ENCODE results near the gene ILKAP.

Gene ILKAP

DNA sequence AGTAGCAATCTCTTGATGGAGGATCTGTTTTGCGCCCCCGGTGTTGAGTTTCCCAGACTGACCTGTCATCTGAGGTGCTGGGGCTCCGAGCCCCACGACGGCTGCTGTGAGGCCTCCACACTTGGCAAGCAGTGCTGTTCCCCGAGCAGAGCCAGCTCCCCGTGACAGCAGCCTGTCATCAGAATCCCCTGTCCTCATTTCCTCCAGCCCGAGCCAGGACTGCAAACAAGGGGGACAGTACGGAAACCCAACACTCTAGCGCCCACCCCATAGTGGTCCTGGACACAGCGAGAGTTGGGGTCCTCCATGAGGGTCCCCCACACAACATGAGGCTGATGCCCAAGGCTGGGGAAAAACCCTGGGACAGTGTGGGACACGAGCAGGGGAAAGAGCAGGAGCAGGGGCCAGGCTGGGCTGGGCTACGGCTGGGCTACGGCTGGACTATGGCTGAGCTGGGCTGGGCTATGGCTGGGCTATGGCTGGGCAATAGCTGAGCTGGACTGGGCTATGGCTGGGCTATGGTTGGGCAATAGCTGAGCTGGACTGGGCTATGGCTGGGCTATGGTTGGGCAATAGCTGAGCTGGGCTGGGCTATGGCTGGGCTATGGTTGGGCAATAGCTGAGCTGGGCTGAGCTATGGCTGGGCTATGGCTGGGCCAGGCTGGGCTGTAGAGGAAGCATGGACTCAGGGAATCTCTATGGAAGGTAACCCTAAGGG is 66.5 kb downstream of the ILKAP start:
- Histone ChIP-seq H3K14ac (ENCODE audit: low read length) (no peak overlapping the region), H3K36me3 (ENCODE audit: control insufficient read depth in 1 of 2, insufficient read depth in 2 of 2, low read length in 2 of 2) (no peaks in the 10 kb centered on the region), H4K91ac (ENCODE audit: low read depth, low read length) (no peak overlapping the region), H3K9ac (ENCODE audit: low read length) (no peak overlapping the region), H2AFZ (ENCODE audit: insufficient read depth, low read length, poor library complexity) (no peak overlapping the region), H2AK5ac (ENCODE audit: low read length) (no peak overlapping the region), H3K4me3 (ENCODE audit: low read depth, low read length) (no peak overlapping the region), H3K18ac (ENCODE audit: low read length) (no peak overlapping the region), H2BK5ac (ENCODE audit: low read depth, low read length, poor library complexity) (no peak overlapping the region), H3K23ac (ENCODE audit: low read length) (no peak overlapping the region), H3K79me1 (ENCODE audit: low read length) (no peaks in the 10 kb centered on the region), H3K79me2 (ENCODE audit: control insufficient read depth, insufficient read depth, low read length, poor library complexity) (no peaks in the 10 kb centered on the region), H4K8ac (ENCODE audit: low read depth, low read length) (no peak overlapping the region), H3K4me1 (ENCODE audit: control insufficient read depth in 1 of 2, insufficient read depth in 2 of 2, low read length in 2 of 2) (peaks cover 14% of the 10 kb centered on the region in 2 experiments), H2BK120ac (ENCODE audit: insufficient read depth, low read length, poor library complexity) (no peak overlapping the region), H4K12ac (ENCODE audit: low read depth, low read length) (no peak overlapping the region), H3K4ac (ENCODE audit: low read depth, low read length) (no peak overlapping the region), H3K27ac (ENCODE audit: low read depth, low read length) (no peak overlapping the region), H3K4me2 (ENCODE audit: low read length) (no peak overlapping the region), H2BK12ac (ENCODE audit: low read length) (no peak overlapping the region), H3K27me3 (ENCODE audit: insufficient read depth, low read length) (no peaks in the 10 kb centered on the region), H3K9me3 (ENCODE audit: insufficient read depth, low read depth, low read length) (peaks cover 1% of the 10 kb centered on the region)
- DNase-seq, result peak; percentile 76 to 77
- no CpG with 5 or more reads among the region's 14 CpGs for WGBS (ENCODE audit: extremely low coverage, insufficient coverage, insufficient read length)

DNA sequence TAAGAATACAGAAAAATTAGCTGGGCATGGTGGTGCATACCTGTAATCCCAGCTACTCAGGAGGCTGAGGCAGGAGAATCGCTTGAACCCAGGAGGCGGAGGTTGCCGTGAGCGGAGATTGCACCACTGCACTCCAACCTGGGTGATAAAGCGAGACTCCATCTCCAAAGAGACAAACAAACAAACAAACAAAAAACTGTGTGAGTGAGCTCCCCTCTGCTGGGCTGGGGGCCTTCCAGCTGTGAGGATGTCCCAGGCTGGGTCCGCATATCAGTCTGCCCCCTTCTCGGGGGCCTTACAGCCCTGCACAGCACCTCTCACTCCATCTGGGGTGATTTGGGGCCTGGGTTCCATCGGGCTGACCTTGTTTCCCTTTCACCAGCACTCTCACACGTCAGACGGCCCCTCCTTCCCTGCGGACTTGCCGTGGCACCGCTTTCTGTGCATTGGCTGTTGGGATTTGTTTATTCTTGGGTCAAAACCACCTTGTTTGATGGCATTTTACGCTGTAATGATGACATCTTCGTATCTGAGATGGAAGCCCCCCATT is 67.8 kb downstream of the ILKAP start:
- no peak overlapping the region for H3K4ac ChIP-seq (ENCODE audit: low read depth, low read length)
- H2AK5ac ChIP-seq (ENCODE audit: low read length), result no peak overlapping the region
- no peak overlapping the region for H2AFZ ChIP-seq (ENCODE audit: insufficient read depth, low read length, poor library complexity)
- no peak overlapping the region for H3K9ac ChIP-seq (ENCODE audit: low read length)
- H3K79me2 ChIP-seq (ENCODE audit: control insufficient read depth, insufficient read depth, low read length, poor library complexity), result no peaks in the 10 kb centered on the region
- H4K8ac ChIP-seq (ENCODE audit: low read depth, low read length), result no peak overlapping the region
- no peak overlapping the region for H4K91ac ChIP-seq (ENCODE audit: low read depth, low read length)
- no peaks in the 10 kb centered on the region for H3K79me1 ChIP-seq (ENCODE audit: low read length)
- no peak overlapping the region for H3K23ac ChIP-seq (ENCODE audit: low read length)
- H4K12ac ChIP-seq (ENCODE audit: low read depth, low read length), result no peak overlapping the region
- WGBS (ENCODE audit: extremely low coverage, insufficient coverage, insufficient read length), result no CpG with 5 or more reads among the region's 15 CpGs
- peaks cover 1% of the 10 kb centered on the region for H3K9me3 ChIP-seq (ENCODE audit: insufficient read depth, low read depth, low read length)
- H2BK120ac ChIP-seq (ENCODE audit: insufficient read depth, low read length, poor library complexity), result no peak overlapping the region
- DNase-seq, result peak; percentile 33 to 69
- H3K4me3 ChIP-seq (ENCODE audit: low read depth, low read length), result no peak overlapping the region
- no peak overlapping the region for H3K18ac ChIP-seq (ENCODE audit: low read length)
- H3K4me2 ChIP-seq (ENCODE audit: low read length), result no peak overlapping the region
- no peaks in the 10 kb centered on the region for H3K36me3 ChIP-seq (ENCODE audit: control insufficient read depth in 1 of 2, insufficient read depth in 2 of 2, low read length in 2 of 2)
- H3K4me1 ChIP-seq (ENCODE audit: control insufficient read depth in 1 of 2, insufficient read depth in 2 of 2, low read length in 2 of 2), result peaks cover 14% of the 10 kb centered on the region in 2 experiments
- H2BK5ac ChIP-seq (ENCODE audit: low read depth, low read length, poor library complexity), result no peak overlapping the region
- H3K14ac ChIP-seq (ENCODE audit: low read length), result no peak overlapping the region
- no peak overlapping the region for H3K27ac ChIP-seq (ENCODE audit: low read depth, low read length)
- H3K27me3 ChIP-seq (ENCODE audit: insufficient read depth, low read length), result no peaks in the 10 kb centered on the region
- H2BK12ac ChIP-seq (ENCODE audit: low read length), result no peak overlapping the region

DNA sequence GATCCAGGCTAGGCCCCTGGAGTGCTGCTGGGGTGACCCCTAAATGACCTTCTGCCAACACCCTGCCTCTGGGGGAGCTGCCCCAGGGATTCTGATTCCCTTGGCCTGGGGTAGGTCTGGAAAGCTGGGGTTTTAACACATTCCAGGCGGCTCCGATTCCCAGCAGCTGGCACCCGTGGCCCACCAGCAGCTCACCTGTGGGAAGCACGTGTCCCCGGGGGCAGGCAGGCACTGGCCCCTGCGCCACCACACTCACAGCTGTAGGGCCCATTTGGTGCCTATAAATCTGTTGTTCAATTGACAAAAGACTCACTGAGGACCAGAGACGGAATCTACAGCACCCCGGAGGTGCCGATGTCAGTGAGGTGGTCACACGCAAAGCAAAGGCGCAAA is 69.1 kb downstream of the ILKAP start:
- Histone ChIP-seq H3K79me1 (ENCODE audit: low read length) (no peaks in the 10 kb centered on the region), H2AK5ac (ENCODE audit: low read length) (no peak overlapping the region), H3K27ac (ENCODE audit: low read depth, low read length) (no peak overlapping the region), H3K4ac (ENCODE audit: low read depth, low read length) (no peak overlapping the region), H3K79me2 (ENCODE audit: control insufficient read depth, insufficient read depth, low read length, poor library complexity) (no peaks in the 10 kb centered on the region), H3K14ac (ENCODE audit: low read length) (no peak overlapping the region), H3K9ac (ENCODE audit: low read length) (no peak overlapping the region), H3K23ac (ENCODE audit: low read length) (no peak overlapping the region), H3K36me3 (ENCODE audit: control insufficient read depth in 1 of 2, insufficient read depth in 2 of 2, low read length in 2 of 2) (no peaks in the 10 kb centered on the region), H3K18ac (ENCODE audit: low read length) (no peak overlapping the region), H3K4me2 (ENCODE audit: low read length) (no peak overlapping the region), H2BK5ac (ENCODE audit: low read depth, low read length, poor library complexity) (no peak overlapping the region), H2BK120ac (ENCODE audit: insufficient read depth, low read length, poor library complexity) (no peak overlapping the region), H2AFZ (ENCODE audit: insufficient read depth, low read length, poor library complexity) (no peak overlapping the region), H3K27me3 (ENCODE audit: insufficient read depth, low read length) (no peaks in the 10 kb centered on the region), H3K4me1 (ENCODE audit: control insufficient read depth in 1 of 2, insufficient read depth in 2 of 2, low read length in 2 of 2) (peaks cover 13 to 14% of the 10 kb centered on the region in 2 experiments), H4K12ac (ENCODE audit: low read depth, low read length) (no peak overlapping the region), H3K9me3 (ENCODE audit: insufficient read depth, low read depth, low read length) (peaks cover 1% of the 10 kb centered on the region), H4K8ac (ENCODE audit: low read depth, low read length) (no peak overlapping the region), H3K4me3 (ENCODE audit: low read depth, low read length) (no peak overlapping the region), H4K91ac (ENCODE audit: low read depth, low read length) (no peak overlapping the region), H2BK12ac (ENCODE audit: low read length) (no peak overlapping the region)
- DNase-seq, result no peak
- WGBS (ENCODE audit: extremely low coverage, insufficient coverage, insufficient read length), result no CpG with 5 or more reads among the region's 11 CpGs

DNA sequence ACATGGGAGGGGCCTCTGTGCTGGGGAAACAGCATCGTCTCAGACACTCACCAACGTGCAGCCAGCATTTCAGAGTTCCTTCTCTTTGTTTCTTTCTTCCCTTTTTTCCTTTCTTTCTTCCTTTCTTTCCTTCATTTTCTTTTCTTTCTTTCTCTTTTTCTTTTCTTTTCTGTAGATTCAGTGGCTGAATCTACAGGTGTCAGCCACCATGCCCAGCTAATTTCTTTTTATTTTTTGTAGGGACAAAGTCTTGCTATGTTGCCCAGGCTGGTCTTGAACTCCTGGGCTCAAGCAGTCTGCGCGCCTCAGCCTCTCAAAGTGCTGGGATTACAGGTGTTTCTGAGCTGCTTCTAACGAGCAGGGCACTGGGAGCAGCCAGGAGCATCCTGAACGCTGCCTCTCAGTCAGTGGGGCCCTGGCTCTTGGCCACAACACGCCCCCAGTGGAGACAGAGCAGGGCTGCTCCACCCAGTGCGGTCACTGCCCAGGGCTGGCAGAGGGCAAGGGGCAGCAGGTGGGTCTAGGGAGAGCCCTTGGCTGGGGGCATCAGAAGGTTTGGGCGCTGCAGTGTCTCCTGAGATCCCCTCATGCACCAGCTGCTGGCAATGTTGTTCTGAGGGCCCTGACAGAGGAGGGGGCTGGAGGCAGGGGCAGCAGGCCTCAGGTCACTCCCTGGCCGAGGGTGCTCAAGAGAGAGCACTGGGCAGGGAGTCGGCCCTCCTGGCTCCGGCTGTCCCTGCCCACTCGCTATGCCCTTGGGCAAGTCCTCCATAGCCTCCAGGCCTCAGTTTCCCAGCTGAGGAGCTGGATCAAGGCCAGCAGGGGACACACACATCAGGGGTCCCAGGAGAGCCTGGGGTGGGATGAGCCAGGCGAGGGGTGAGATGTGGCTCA is 69.7 kb downstream of the ILKAP start:
- H3K4me3 ChIP-seq (ENCODE audit: low read depth, low read length), result no peak overlapping the region
- no peak overlapping the region for H2BK5ac ChIP-seq (ENCODE audit: low read depth, low read length, poor library complexity)
- no peak overlapping the region for H3K18ac ChIP-seq (ENCODE audit: low read length)
- no peak overlapping the region for H2BK12ac ChIP-seq (ENCODE audit: low read length)
- H3K9me3 ChIP-seq (ENCODE audit: insufficient read depth, low read depth, low read length), result peaks cover 1% of the 10 kb centered on the region
- DNase-seq, result no peak
- no peaks in the 10 kb centered on the region for H3K36me3 ChIP-seq (ENCODE audit: control insufficient read depth in 1 of 2, insufficient read depth in 2 of 2, low read length in 2 of 2)
- H3K27me3 ChIP-seq (ENCODE audit: insufficient read depth, low read length), result no peaks in the 10 kb centered on the region
- no peak overlapping the region for H2AFZ ChIP-seq (ENCODE audit: insufficient read depth, low read length, poor library complexity)
- no peak overlapping the region for H3K27ac ChIP-seq (ENCODE audit: low read depth, low read length)
- H3K9ac ChIP-seq (ENCODE audit: low read length), result no peak overlapping the region
- no peak overlapping the region for H3K4ac ChIP-seq (ENCODE audit: low read depth, low read length)
- H4K91ac ChIP-seq (ENCODE audit: low read depth, low read length), result no peak overlapping the region
- no peak overlapping the region for H4K12ac ChIP-seq (ENCODE audit: low read depth, low read length)
- no peak overlapping the region for H2AK5ac ChIP-seq (ENCODE audit: low read length)
- no peak overlapping the region for H3K14ac ChIP-seq (ENCODE audit: low read length)
- no peak overlapping the region for H2BK120ac ChIP-seq (ENCODE audit: insufficient read depth, low read length, poor library complexity)
- no peak overlapping the region for H3K23ac ChIP-seq (ENCODE audit: low read length)
- WGBS (ENCODE audit: extremely low coverage, insufficient coverage, insufficient read length), result no CpG with 5 or more reads among the region's 14 CpGs
- no peaks in the 10 kb centered on the region for H3K79me1 ChIP-seq (ENCODE audit: low read length)
- no peaks in the 10 kb centered on the region for H3K79me2 ChIP-seq (ENCODE audit: control insufficient read depth, insufficient read depth, low read length, poor library complexity)
- peaks cover 6 to 8% of the 10 kb centered on the region in 2 experiments for H3K4me1 ChIP-seq (ENCODE audit: control insufficient read depth in 1 of 2, insufficient read depth in 2 of 2, low read length in 2 of 2)
- no peak overlapping the region for H3K4me2 ChIP-seq (ENCODE audit: low read length)
- no peak overlapping the region for H4K8ac ChIP-seq (ENCODE audit: low read depth, low read length)

All from trophoblast cell (in vitro differentiated cells and primary cell).